ENCODE measurements around the gene ZBTB17. TPM values are rescaled to one million over a fixed set of nuclear protein-coding genes. Genes with fewer than 3 reads are reported as not detected.
A peak's percentile ranks its signal among the peaks of the same experiment; 100 is the strongest.

Gene ZBTB17
- total RNA-seq, 1 experiment from 2014 or later: 17.4 TPM

- H3K27me3 ChIP-seq (ENCODE audit: insufficient read depth, low read depth): no peaks in the 10 kb centered on the region
- CTCF ChIA-PET: interaction anchor here (0.5 kb wide), 1 partner anchor 100 kb away, joined by 4 read pairs; no protein-coding TSS in a partner anchor
Observed at GRCh38 chr1:15937706-15938168, 38.2 kb downstream of the ZBTB17 start.

GRCh38 chr1:15937146-15937545 is 38.8 kb downstream of the ZBTB17 start:
- Histone ChIP-seq H4K20me1 (ENCODE audit: insufficient read depth) (no peaks in the 10 kb centered on the region), H3K9me3 (ENCODE audit: insufficient read depth, low read depth) (no peaks in the 10 kb centered on the region), H3K79me2 (ENCODE audit: low read depth) (no peaks in the 10 kb centered on the region), H3K27me3 (ENCODE audit: insufficient read depth, low read depth) (no peaks in the 10 kb centered on the region), H3K4me2 (no peak overlapping the region), H3K4me1 (replicated peaks; ENCODE audit: insufficient read depth) (no peaks in the 10 kb centered on the region), H3K36me3 (ENCODE audit: low read depth) (no peaks in the 10 kb centered on the region), H3K27ac (no peak overlapping the region), H3K9me2 (ENCODE audit: insufficient read depth) (no peaks in the 10 kb centered on the region), H3K4me3 (no peak overlapping the region), H2AFZ (no peak overlapping the region), H3F3A (ENCODE audit: insufficient read depth, low read depth) (peaks cover 5% of the 10 kb centered on the region)
- CTCF ChIA-PET: interaction anchor here (0.8 kb wide), 1 partner anchor 12 kb away, joined by 4 read pairs; no protein-coding TSS in a partner anchor
- no peak for DNase-seq
- TF ChIP-seq, protein P1, sequence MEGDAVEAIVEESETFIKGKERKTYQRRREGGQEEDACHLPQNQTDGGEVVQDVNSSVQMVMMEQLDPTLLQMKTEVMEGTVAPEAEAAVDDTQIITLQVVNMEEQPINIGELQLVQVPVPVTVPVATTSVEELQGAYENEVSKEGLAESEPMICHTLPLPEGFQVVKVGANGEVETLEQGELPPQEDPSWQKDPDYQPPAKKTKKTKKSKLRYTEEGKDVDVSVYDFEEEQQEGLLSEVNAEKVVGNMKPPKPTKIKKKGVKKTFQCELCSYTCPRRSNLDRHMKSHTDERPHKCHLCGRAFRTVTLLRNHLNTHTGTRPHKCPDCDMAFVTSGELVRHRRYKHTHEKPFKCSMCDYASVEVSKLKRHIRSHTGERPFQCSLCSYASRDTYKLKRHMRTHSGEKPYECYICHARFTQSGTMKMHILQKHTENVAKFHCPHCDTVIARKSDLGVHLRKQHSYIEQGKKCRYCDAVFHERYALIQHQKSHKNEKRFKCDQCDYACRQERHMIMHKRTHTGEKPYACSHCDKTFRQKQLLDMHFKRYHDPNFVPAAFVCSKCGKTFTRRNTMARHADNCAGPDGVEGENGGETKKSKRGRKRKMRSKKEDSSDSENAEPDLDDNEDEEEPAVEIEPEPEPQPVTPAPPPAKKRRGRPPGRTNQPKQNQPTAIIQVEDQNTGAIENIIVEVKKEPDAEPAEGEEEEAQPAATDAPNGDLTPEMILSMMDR (conservative IDR thresholded peaks at IDR 0.05): no peak
- TF ChIP-seq EZH2 (IDR thresholded peaks at IDR 0.05; ENCODE audit: low read depth): no peak
- POLR2A ChIA-PET (ENCODE audit: unreplicated experiment): no interaction called here
- BruUV-seq (replicated peaks): no TSS peak
- intact Hi-C loops (cut with micrococcal nuclease; ENCODE audit: unreplicated experiment): no loop called here

More at GRCh38 chr1:15937706-15938168, 38.2 kb downstream of the ZBTB17 start:
- POLR2A ChIA-PET (ENCODE audit: unreplicated experiment): interaction anchor here (0.6 kb wide), 1 partner anchor 146 kb away, joined by 12 read pairs; no protein-coding TSS in a partner anchor
- no peaks in the 10 kb centered on the region for H4K20me1 ChIP-seq (ENCODE audit: insufficient read depth)
- H3K27ac ChIP-seq: no peak overlapping the region
- no peaks in the 10 kb centered on the region for H3K9me3 ChIP-seq (ENCODE audit: insufficient read depth, low read depth)
- peaks cover 5% of the 10 kb centered on the region; the same call in 1 of the 2 replicates for H3F3A ChIP-seq (ENCODE audit: insufficient read depth, low read depth)
- TSS peak; percentile 7 for BruUV-seq (replicated peaks)
- no peak for DNase-seq
- H3K4me1 ChIP-seq (replicated peaks; ENCODE audit: insufficient read depth): no peaks in the 10 kb centered on the region
- no peak for TF ChIP-seq EZH2 (IDR thresholded peaks at IDR 0.05; ENCODE audit: low read depth)
- TF ChIP-seq, protein P1 (conservative IDR thresholded peaks at IDR 0.05): no peak
- H3K79me2 ChIP-seq (ENCODE audit: low read depth): no peaks in the 10 kb centered on the region
- no peak overlapping the region for H3K4me2 ChIP-seq
- intact Hi-C loops (cut with micrococcal nuclease; ENCODE audit: unreplicated experiment): no loop called here
- no peaks in the 10 kb centered on the region for H3K9me2 ChIP-seq (ENCODE audit: insufficient read depth)
- H3K36me3 ChIP-seq (ENCODE audit: low read depth): no peaks in the 10 kb centered on the region
- H3K4me3 ChIP-seq: no peak overlapping the region
- no peak overlapping the region for H2AFZ ChIP-seq

GRCh38 chr1:15936025-15936424 is 39.9 kb downstream of the ZBTB17 start:
- POLR2A ChIA-PET (ENCODE audit: unreplicated experiment): no interaction called here
- DNase-seq: no peak
- TF ChIP-seq, protein P1 (conservative IDR thresholded peaks at IDR 0.05): no peak
- no peak for TF ChIP-seq EZH2 (IDR thresholded peaks at IDR 0.05; ENCODE audit: low read depth)
- Histone ChIP-seq H3K4me1 (replicated peaks; ENCODE audit: insufficient read depth) (no peaks in the 10 kb centered on the region), H3K36me3 (ENCODE audit: low read depth) (no peaks in the 10 kb centered on the region), H3K27me3 (ENCODE audit: insufficient read depth, low read depth) (no peaks in the 10 kb centered on the region), H3F3A (ENCODE audit: insufficient read depth, low read depth) (peaks cover 5% of the 10 kb centered on the region), H4K20me1 (ENCODE audit: insufficient read depth) (no peaks in the 10 kb centered on the region), H3K79me2 (ENCODE audit: low read depth) (no peaks in the 10 kb centered on the region), H3K27ac (no peak overlapping the region), H3K4me3 (no peak overlapping the region), H3K9me3 (ENCODE audit: insufficient read depth, low read depth) (no peaks in the 10 kb centered on the region), H2AFZ (no peak overlapping the region), H3K4me2 (no peak overlapping the region), H3K9me2 (ENCODE audit: insufficient read depth) (no peaks in the 10 kb centered on the region)
- no TSS peak for BruUV-seq (replicated peaks)
- CTCF ChIA-PET: no interaction called here
- intact Hi-C loops (cut with micrococcal nuclease; ENCODE audit: unreplicated experiment): no loop called here
